DOHH2 (cell line): Measurements from ENCODE around the gene DNPEP.

Experiments used
- H3F3A ChIP-seq: fragments of 200-600 bp; sonication (generic), shearing (Covaris generic); 2 replicates; pipeline ENCODE4 v1.6.0; 2016; ENCODE audit warnings: antibody characterized with exemption, mild to moderate bottlenecking; ENCODE audit not compliant: control insufficient read depth, insufficient read depth
- H3K27ac ChIP-seq: fragments of 200-600 bp; sonication (generic); 2 replicates; pipeline ENCODE4 v1.5.1; 2014; ENCODE audit warnings: low read depth, mild to moderate bottlenecking, low read length, moderate library complexity
- H3K27me3 ChIP-seq: fragments of 200-600 bp; sonication (generic); 2 replicates; pipeline ENCODE4 v1.6.1; 2014; ENCODE audit warnings: mild to moderate bottlenecking, low read length, mixed read lengths; ENCODE audit not compliant: control insufficient read depth
- H3K36me3 ChIP-seq: fragments of 200-600 bp; sonication (generic); 2 replicates; pipeline ENCODE4 v1.6.1; 2014; ENCODE audit warnings: mild to moderate bottlenecking, low read length, moderate library complexity, mixed read lengths; ENCODE audit not compliant: control insufficient read depth
- H3K4me1 ChIP-seq: fragments of 200-600 bp; sonication (generic); 2 replicates; pipeline ENCODE4 v1.6.1; 2014; ENCODE audit warnings: mild to moderate bottlenecking, low read length, mixed read lengths; ENCODE audit not compliant: control insufficient read depth
- H3K4me2 ChIP-seq: fragments of 200-600 bp; sonication (generic); 2 replicates; pipeline ENCODE4 v1.6.0; 2014; ENCODE audit warnings: mild to moderate bottlenecking, low read length, moderate library complexity
- H3K4me3 ChIP-seq: fragments of 200-600 bp; sonication (generic); 2 replicates; pipeline ENCODE4 v1.5.1; 2014; ENCODE audit warnings: mild to moderate bottlenecking, low read length, mixed read lengths
- H3K79me2 ChIP-seq: fragments of 200-600 bp; sonication (generic); 2 replicates; pipeline ENCODE4 v1.6.1; 2014; ENCODE audit warnings: mild to moderate bottlenecking, low read length, mixed read lengths; ENCODE audit not compliant: control insufficient read depth
- H3K9me2 ChIP-seq: fragments of 200-600 bp; sonication (generic); replicated peaks from 2 replicates; pipeline ENCODE4 v1.6.1; 2014; ENCODE audit warnings: mild to moderate bottlenecking, low read length, mixed read lengths; ENCODE audit not compliant: control insufficient read depth
- H3K9me3 ChIP-seq: fragments of 200-600 bp; sonication (generic); 2 replicates; pipeline ENCODE4 v1.6.1; 2014; ENCODE audit warnings: antibody characterized with exemption, low read length, mixed read lengths; ENCODE audit not compliant: control insufficient read depth, insufficient read depth
- H4K20me1 ChIP-seq: fragments of 200-600 bp; sonication (generic); 2 replicates; pipeline ENCODE4 v1.6.0; 2014; ENCODE audit warnings: low read depth, mild to moderate bottlenecking, antibody characterized with exemption, low read length, moderate library complexity; ENCODE audit not compliant: control insufficient read depth, insufficient read depth
- CTCF ChIP-seq: fragments of 200-600 bp; sonication (generic); IDR thresholded peaks from one replicate; pipeline ENCODE4 v1.5.1; 2014; ENCODE audit warnings: antibody characterized with exemption, mild to moderate bottlenecking, low read depth, low read length; ENCODE audit not compliant: poor library complexity, severe bottlenecking
- EZH2phosphoT487 ChIP-seq: fragments of 200-600 bp; sonication (generic); IDR thresholded peaks from 2 replicates; pipeline ENCODE4 v1.6.1; 2017; ENCODE audit warnings: borderline replicate concordance, mild to moderate bottlenecking, antibody characterized with exemption, low read length, moderate library complexity, mixed read lengths

DNPEP gene

DNA sequence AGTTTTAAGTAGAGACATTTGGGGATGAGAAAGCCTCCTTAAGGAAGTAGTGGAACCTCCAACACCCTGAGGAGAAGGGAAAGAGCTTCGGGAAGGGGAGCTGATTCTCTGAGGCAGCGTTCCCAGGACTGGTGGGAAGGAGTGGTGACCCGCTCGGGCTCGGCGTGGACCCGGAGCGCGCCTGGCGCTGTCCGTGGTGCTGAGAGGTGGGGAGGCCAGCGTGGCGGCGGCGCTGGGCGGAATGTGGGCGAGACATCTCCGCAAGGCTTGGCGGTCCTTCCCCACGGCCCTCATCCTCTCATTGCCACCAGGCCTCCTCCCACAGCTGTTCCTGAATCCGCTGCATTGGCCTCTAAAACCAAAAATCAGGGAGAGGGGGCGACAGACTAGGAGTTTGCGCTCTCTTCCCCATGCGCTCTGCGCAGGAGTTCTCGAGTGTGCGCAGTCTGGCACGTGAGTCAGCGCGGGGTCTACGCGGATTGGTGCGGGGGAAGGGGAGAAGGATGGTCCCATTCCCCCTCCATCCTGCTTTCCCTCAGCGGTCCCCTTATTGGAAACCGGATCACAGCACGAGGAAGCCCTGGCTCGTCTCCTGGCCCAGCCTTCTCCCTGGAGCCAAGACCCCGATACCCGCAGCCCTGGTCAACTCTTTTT lies 56.0 kb downstream of the DNPEP start:
- Histone ChIP-seq H3K9me3 (no peaks in the 10 kb centered on the region), H3K27ac (no peak overlapping the region), H3K27me3 (peaks cover 38% of the 10 kb centered on the region), H3K4me1 (no peaks in the 10 kb centered on the region), H3K9me2 (no peaks in the 10 kb centered on the region), H3K4me2 (no peak overlapping the region), H3F3A (no peaks in the 10 kb centered on the region), H3K36me3 (no peaks in the 10 kb centered on the region), H4K20me1 (no peaks in the 10 kb centered on the region), H3K79me2 (no peaks in the 10 kb centered on the region), H3K4me3 (no peak overlapping the region)
- TF ChIP-seq EZH2phosphoT487 (no peak), CTCF (no peak)

DNA sequence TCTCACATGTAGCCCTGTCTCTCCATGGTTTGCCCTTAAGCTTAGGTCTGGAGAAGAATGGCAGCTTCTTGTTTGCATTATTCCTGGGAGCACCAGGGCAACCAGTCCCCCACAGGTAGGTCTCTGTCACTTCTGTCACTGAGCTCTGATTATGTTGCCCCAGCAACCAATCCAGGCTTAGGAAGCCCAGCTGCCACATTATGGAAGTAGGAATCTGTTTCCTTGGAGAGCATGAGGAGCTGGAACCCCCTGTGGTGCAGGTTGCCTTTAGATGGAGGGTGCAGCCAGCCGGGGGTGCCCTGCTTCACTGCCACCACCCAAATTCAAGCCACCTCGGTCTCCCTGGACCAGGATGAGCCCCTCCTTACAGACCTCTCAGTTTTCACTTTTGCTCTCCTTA lies 60.0 kb downstream of the DNPEP start:
- H3K9me2 ChIP-seq: no peaks in the 10 kb centered on the region
- H3K27ac ChIP-seq: no peak overlapping the region
- H3K79me2 ChIP-seq: no peaks in the 10 kb centered on the region
- TF ChIP-seq EZH2phosphoT487 (no peak), CTCF (no peak)
- H3K36me3 ChIP-seq: no peaks in the 10 kb centered on the region
- H3K27me3 ChIP-seq: peaks cover 41% of the 10 kb centered on the region
- no peaks in the 10 kb centered on the region for H3K4me1 ChIP-seq
- H3K4me3 ChIP-seq: no peak overlapping the region
- H3F3A ChIP-seq: no peaks in the 10 kb centered on the region
- H3K4me2 ChIP-seq: no peak overlapping the region
- no peaks in the 10 kb centered on the region for H4K20me1 ChIP-seq
- H3K9me3 ChIP-seq: no peaks in the 10 kb centered on the region

DNA sequence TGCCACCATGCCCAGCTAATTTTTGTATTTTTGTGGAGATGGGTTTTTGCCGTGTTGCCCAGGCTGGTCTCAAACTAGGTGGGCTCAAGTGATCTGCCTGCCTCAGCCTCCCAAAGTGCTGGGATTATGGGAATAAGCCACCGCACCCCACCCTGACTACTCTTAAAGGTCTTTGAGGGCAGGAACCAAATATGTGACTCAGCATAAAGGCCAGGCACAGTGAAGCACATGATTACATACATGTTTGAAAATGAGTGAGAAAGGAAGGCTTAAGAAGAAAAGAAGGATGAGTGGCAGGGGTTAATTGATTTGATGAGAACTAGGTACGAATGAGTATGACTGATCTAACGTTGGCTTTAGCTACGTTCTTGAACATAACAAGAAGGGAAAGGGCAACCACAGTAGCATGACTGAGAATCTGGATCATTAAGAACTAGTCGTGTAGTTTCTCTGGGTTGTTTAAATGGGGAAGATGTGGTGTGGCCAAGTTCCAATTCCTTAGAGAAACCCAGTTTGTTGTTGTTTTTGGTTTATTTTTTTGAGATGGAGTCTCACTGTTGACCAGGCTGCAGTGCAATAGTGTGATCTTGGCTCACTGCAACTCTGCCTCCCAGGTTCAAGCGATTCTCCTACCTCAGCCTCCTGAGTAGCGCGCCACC lies 61.9 kb downstream of the DNPEP start:
- Histone ChIP-seq H3K79me2 (no peaks in the 10 kb centered on the region), H3K9me3 (no peaks in the 10 kb centered on the region), H3F3A (no peaks in the 10 kb centered on the region), H4K20me1 (no peaks in the 10 kb centered on the region), H3K36me3 (no peaks in the 10 kb centered on the region), H3K4me3 (no peak overlapping the region), H3K27ac (no peak overlapping the region), H3K4me2 (no peak overlapping the region), H3K27me3 (peaks cover 49% of the 10 kb centered on the region), H3K4me1 (peaks cover 2% of the 10 kb centered on the region; the same call in 1 of the 2 replicates), H3K9me2 (no peaks in the 10 kb centered on the region)
- TF ChIP-seq CTCF (no peak), EZH2phosphoT487 (no peak)
